ENCODE data around the gene EME2.

EME2 gene

GRCh38 chr16:1749152-1750117, 23.2 kb upstream of the EME2 start:
- CTCF ChIA-PET, result interaction anchor here (0.6 to 0.7 kb wide), 4 partner anchors 13 to 123 kb away, joined by 3 to 4 read pairs (median 3); partner anchors contain the start of gene MEIOB
- no peak for TF ChIP-seq CTCF (conservative IDR thresholded peaks at IDR 0.05; ENCODE audit: low read depth)
- peak overlapping the region; percentile 6; the same call in 1 of the 2 replicates for H3K27ac ChIP-seq
- no peak for DNase-seq (ENCODE audit: low spot score)
- POLR2A ChIA-PET (ENCODE audit: low non-redundant PET), result no interaction called here

- no peak for TF ChIP-seq CTCF (conservative IDR thresholded peaks at IDR 0.05; ENCODE audit: low read depth)
- no peak for DNase-seq (ENCODE audit: low spot score)
- no peak overlapping the region for H3K27ac ChIP-seq
- ChIA-PET CTCF (interaction anchor here (1.3 kb wide), 1 partner anchor 388 kb away, joined by 3 read pairs; no protein-coding TSS in a partner anchor), POLR2A (ENCODE audit: low non-redundant PET) (no interaction called here)
Observed at GRCh38 chr16:1751946-1752345, 20.7 kb upstream of the EME2 start.

DNA sequence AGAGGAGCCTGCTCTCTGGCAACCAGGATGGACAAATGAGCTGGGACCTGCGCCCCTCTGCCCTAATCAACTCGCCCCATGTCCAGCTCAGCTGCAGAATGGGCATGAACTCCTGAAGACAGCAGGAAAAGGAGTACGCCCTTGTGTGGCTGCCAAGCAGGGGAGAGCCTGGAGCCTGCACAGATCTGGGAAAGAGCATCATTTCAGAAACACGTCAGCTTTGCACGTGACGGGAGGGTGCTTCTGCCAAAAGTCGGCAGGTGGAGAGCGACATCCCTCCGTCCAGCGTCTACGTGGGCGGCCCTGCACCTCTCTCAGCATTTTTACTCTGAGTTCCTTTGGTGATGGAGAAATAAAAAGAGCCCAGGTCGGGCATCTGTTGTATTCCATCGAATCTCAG, 19.8 kb upstream of the EME2 start:
- CTCF ChIA-PET, result no interaction called here
- no peak for TF ChIP-seq CTCF (conservative IDR thresholded peaks at IDR 0.05; ENCODE audit: low read depth)
- H3K27ac ChIP-seq, result no peak overlapping the region
- no peak for DNase-seq (ENCODE audit: low spot score)
- POLR2A ChIA-PET (ENCODE audit: low non-redundant PET), result no interaction called here

DNA sequence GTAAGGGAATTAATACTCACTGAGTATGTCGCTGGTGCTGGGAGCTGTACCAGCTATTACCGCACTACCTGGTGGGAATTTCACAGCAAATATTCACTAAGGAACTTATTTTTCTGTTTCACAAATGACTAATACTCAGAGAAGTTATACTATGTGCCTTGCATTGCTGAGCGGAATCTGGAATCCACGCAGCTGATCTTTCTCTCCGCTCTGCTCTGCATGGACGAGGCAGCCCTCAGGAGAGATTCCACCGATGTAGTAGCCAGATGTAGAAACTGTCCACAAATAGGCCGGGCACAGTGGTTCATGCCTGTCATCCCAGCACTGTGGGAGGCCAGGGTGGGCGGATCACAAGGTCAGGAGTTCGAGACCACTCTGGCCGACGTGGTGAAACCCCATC, 18.4 kb upstream of the EME2 start:
- ChIA-PET POLR2A (ENCODE audit: low non-redundant PET) (no interaction called here), CTCF (interaction anchor here (0.6 to 1.1 kb wide), 2 partner anchors 9 to 16 kb away, joined by 3 read pairs; no protein-coding TSS in a partner anchor)

DNA sequence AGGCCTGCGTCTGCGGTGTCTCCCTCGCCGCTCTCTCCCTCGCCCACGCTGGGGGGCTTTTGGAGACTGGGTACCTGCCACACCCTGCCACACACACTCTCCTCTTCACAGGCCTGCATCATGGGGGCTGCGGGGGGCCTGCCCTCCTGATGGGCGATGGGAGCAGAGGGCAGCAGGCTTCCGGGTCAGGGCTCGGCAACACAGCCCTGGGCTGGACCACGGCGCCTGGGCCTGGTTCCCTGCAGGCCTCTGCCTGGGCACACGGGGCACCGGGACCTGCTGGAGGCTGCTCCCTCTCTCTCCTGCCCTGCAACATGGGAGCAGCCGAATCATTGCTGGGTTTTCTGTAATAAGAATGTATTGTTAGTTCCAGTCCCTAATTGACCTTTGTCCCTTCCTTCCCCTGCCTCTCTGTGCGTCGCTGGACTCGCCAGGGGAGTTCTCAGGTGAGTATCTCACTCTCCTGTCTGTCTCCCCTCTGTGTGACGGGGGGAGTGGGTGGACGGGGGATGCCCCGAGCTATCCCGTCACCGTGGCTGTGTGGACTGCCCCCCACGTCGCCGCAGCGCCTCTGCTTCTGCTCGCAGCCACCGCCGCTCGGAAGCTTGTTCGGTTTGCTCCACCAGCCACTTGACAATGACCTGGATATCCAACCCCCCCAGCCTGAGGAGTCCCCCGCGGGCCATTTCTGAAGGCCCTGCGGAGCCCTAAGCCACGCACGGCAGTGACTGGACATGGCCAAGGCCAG, 14.7 kb upstream of the EME2 start:
- POLR2A ChIA-PET (ENCODE audit: low non-redundant PET), result no interaction called here
- TF ChIP-seq CTCF (conservative IDR thresholded peaks at IDR 0.05; ENCODE audit: low read depth), result no peak
- DNase-seq (ENCODE audit: low spot score), result no peak

More for the DNA sequence above, 18.4 kb upstream of the EME2 start:
- DNase-seq (ENCODE audit: low spot score), result no peak
- peak overlapping the region; percentile 75 for H3K27ac ChIP-seq
- TF ChIP-seq CTCF (conservative IDR thresholded peaks at IDR 0.05; ENCODE audit: low read depth), result no peak

DNA sequence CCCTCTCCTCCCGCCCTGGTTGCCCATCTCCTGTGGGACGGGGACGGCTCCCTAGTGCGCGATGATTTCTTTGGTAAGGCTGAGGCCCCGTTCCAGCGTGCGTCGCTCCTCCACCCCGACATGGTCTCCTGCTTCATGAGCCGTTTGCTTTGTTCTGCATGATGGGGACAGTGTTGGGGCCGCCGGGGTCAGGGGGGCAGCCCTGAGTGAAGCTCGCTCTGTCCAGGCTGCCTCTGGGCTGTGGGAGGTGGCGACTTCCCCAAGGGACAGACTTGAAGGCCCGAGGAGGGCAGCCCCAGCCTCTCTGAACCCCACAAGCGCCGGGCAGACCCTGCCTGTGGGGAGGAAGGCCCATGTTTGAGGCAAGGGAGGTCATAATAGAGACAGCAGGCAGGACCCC, 13.7 kb upstream of the EME2 start:
- no peak overlapping the region for H3K27ac ChIP-seq
- no peak for TF ChIP-seq CTCF (conservative IDR thresholded peaks at IDR 0.05; ENCODE audit: low read depth)
- DNase-seq (ENCODE audit: low spot score), result no peak
- POLR2A ChIA-PET (ENCODE audit: low non-redundant PET), result no interaction called here
- CTCF ChIA-PET, result interaction anchor here (0.6 kb wide), 1 partner anchor 437 kb away, joined by 3 read pairs; no protein-coding TSS in a partner anchor

More for the DNA sequence above, 14.7 kb upstream of the EME2 start:
- no peak overlapping the region for H3K27ac ChIP-seq
- CTCF ChIA-PET, result no interaction called here

Measured in RWPE1 (cell line).